Activated naive CD8-positive, alpha-beta T cell treated with anti-CD3 and anti-CD28 coated beads for 36 hours (primary cell): Measurements from ENCODE around the gene KLK15. TPM values are rescaled to one million over a fixed set of nuclear protein-coding genes. Genes with fewer than 3 reads are reported as not detected.

Experiments used
- DNase-seq: peaks from one replicate; pipeline ENCODE4 v3.0.0; 2021
- H3K27ac Mint-ChIP-seq: one replicate; pipeline ENCODE4 v1.8.0; 2022; ENCODE audit warnings: mild to moderate bottlenecking, moderate library complexity, mixed read lengths
- H3K27me3 Mint-ChIP-seq: one replicate; pipeline ENCODE4 v1.8.0; 2022; ENCODE audit warnings: mild to moderate bottlenecking, mixed read lengths
- H3K36me3 Mint-ChIP-seq: one replicate; pipeline ENCODE4 v1.8.0; 2021; ENCODE audit warnings: mild to moderate bottlenecking, mixed read lengths
- H3K4me1 Mint-ChIP-seq: one replicate; pipeline ENCODE4 v1.8.0; 2021; ENCODE audit warnings: mixed read lengths
- H3K4me3 Mint-ChIP-seq: one replicate; pipeline ENCODE4 v1.8.0; 2022; ENCODE audit warnings: mild to moderate bottlenecking, moderate library complexity, mixed read lengths
- H3K9me3 Mint-ChIP-seq: one replicate; pipeline ENCODE4 v1.8.0; 2022; ENCODE audit warnings: mixed read lengths
- total RNA-seq, 2 experiments: library from RNA; stranded (reverse); gene quantifications; one replicate each; pipeline ENCODE4 v1.2.3, GENCODE V29; 2021

Gene KLK15
- total RNA-seq, 2 experiments from 2014 or later: not detected

GRCh38 chr19:50857366-50857765, 24.0 kb upstream of the KLK15 start:
- no peak overlapping the region for H3K27ac Mint-ChIP-seq
- H3K4me3 Mint-ChIP-seq: no peak overlapping the region
- peaks cover 70% of the 10 kb centered on the region for H3K27me3 Mint-ChIP-seq
- no peaks in the 10 kb centered on the region for H3K36me3 Mint-ChIP-seq
- no peak for DNase-seq
- no peaks in the 10 kb centered on the region for H3K4me1 Mint-ChIP-seq
- H3K9me3 Mint-ChIP-seq: no peaks in the 10 kb centered on the region

- Mint-ChIP-seq H3K27ac (no peak within 1 kb of the TSS), H3K4me3 (no peak within 1 kb of the TSS), H3K36me3 (no peaks in the 10 kb centered on the region), H3K4me1 (no peaks in the 10 kb centered on the region), H3K27me3 (peaks cover 64% of the 10 kb centered on the region), H3K9me3 (no peaks in the 10 kb centered on the region)
- DNase-seq: no peak
These were observed 21.4 kb upstream of the KLK15 start, which contains the start of gene KLK3 for GRCh38 chr19:50854636-50855410. KLK3 (plus strand) TSS chr19:50854915; CDS start chr19:50854956, 41 bp downstream.

GRCh38 chr19:50851620-50852019, 18.2 kb upstream of the KLK15 start:
- Mint-ChIP-seq H3K9me3 (no peaks in the 10 kb centered on the region), H3K36me3 (no peaks in the 10 kb centered on the region), H3K4me3 (no peak overlapping the region), H3K4me1 (no peaks in the 10 kb centered on the region), H3K27me3 (peaks cover 45% of the 10 kb centered on the region), H3K27ac (no peak overlapping the region)
- no peak for DNase-seq

GRCh38 chr19:50850738-50851137, 17.4 kb upstream of the KLK15 start:
- no peak for DNase-seq
- Mint-ChIP-seq H3K36me3 (no peaks in the 10 kb centered on the region), H3K27ac (no peak overlapping the region), H3K9me3 (no peaks in the 10 kb centered on the region), H3K4me3 (no peak overlapping the region), H3K27me3 (peaks cover 37% of the 10 kb centered on the region), H3K4me1 (no peaks in the 10 kb centered on the region)

GRCh38 chr19:50844296-50844935, 11.0 kb upstream of the KLK15 start:
- Mint-ChIP-seq H3K27ac (no peak overlapping the region), H3K36me3 (no peaks in the 10 kb centered on the region), H3K4me3 (no peak overlapping the region), H3K27me3 (peaks cover 32% of the 10 kb centered on the region), H3K4me1 (no peaks in the 10 kb centered on the region), H3K9me3 (peaks cover 16% of the 10 kb centered on the region)
- DNase-seq: no peak

GRCh38 chr19:50843701-50844221, 10.4 kb upstream of the KLK15 start:
- Mint-ChIP-seq H3K27me3 (peaks cover 32% of the 10 kb centered on the region), H3K4me1 (no peaks in the 10 kb centered on the region), H3K27ac (no peak overlapping the region), H3K36me3 (no peaks in the 10 kb centered on the region), H3K9me3 (peaks cover 16% of the 10 kb centered on the region), H3K4me3 (no peak overlapping the region)
- no peak for DNase-seq

- no peak overlapping the region for H3K4me3 Mint-ChIP-seq
- no peak overlapping the region for H3K27ac Mint-ChIP-seq
- no peaks in the 10 kb centered on the region for H3K4me1 Mint-ChIP-seq
- H3K9me3 Mint-ChIP-seq: peaks cover 16% of the 10 kb centered on the region
- H3K36me3 Mint-ChIP-seq: no peaks in the 10 kb centered on the region
- H3K27me3 Mint-ChIP-seq: peaks cover 31% of the 10 kb centered on the region
- no peak for DNase-seq
These were observed 9.8 kb upstream of the KLK15 start for GRCh38 chr19:50843205-50843604.

GRCh38 chr19:50842130-50842529, 8.8 kb upstream of the KLK15 start:
- Mint-ChIP-seq H3K4me1 (no peaks in the 10 kb centered on the region), H3K36me3 (no peaks in the 10 kb centered on the region), H3K27ac (no peak overlapping the region), H3K9me3 (peaks cover 16% of the 10 kb centered on the region), H3K4me3 (no peak overlapping the region), H3K27me3 (peaks cover 41% of the 10 kb centered on the region)
- DNase-seq: no peak

- Mint-ChIP-seq H3K27me3 (peaks cover 49% of the 10 kb centered on the region), H3K4me3 (no peak overlapping the region), H3K4me1 (peaks cover 10% of the 10 kb centered on the region), H3K27ac (no peak overlapping the region), H3K9me3 (peaks cover 13% of the 10 kb centered on the region), H3K36me3 (no peaks in the 10 kb centered on the region)
- no peak for DNase-seq
These were observed 6.6 kb upstream of the KLK15 start for GRCh38 chr19:50839712-50840655.

- Mint-ChIP-seq H3K9me3 (peaks cover 5% of the 10 kb centered on the region), H3K27me3 (peaks cover 51% of the 10 kb centered on the region), H3K36me3 (no peaks in the 10 kb centered on the region), H3K4me3 (no peak overlapping the region), H3K27ac (no peak overlapping the region), H3K4me1 (peaks cover 10% of the 10 kb centered on the region)
- no peak for DNase-seq
These were observed 4.9 kb upstream of the KLK15 start for GRCh38 chr19:50838239-50838638.

GRCh38 chr19:50837300-50837699, 3.9 kb upstream of the KLK15 start:
- Mint-ChIP-seq H3K36me3 (no peaks in the 10 kb centered on the region), H3K4me1 (peaks cover 10% of the 10 kb centered on the region), H3K27ac (no peak overlapping the region), H3K9me3 (peaks cover 2% of the 10 kb centered on the region), H3K4me3 (no peak overlapping the region), H3K27me3 (peaks cover 59% of the 10 kb centered on the region)
- no peak for DNase-seq

GRCh38 chr19:50836543-50837195, 3.3 kb upstream of the KLK15 start:
- Mint-ChIP-seq H3K4me1 (peaks cover 10% of the 10 kb centered on the region), H3K36me3 (no peaks in the 10 kb centered on the region), H3K9me3 (peaks cover 2% of the 10 kb centered on the region), H3K27ac (peak overlapping the region; percentile 19), H3K27me3 (peaks cover 64% of the 10 kb centered on the region), H3K4me3 (peak overlapping the region; percentile 77)
- no peak for DNase-seq

GRCh38 chr19:50835785-50836542, 2.6 kb upstream of the KLK15 start:
- H3K36me3 Mint-ChIP-seq: no peaks in the 10 kb centered on the region

More at GRCh38 chr19:50835785-50836542, 2.6 kb upstream of the KLK15 start:
- H3K9me3 Mint-ChIP-seq: no peaks in the 10 kb centered on the region
- H3K4me3 Mint-ChIP-seq: peak overlapping the region; percentile 77
- DNase-seq: peak; percentile 84
- H3K4me1 Mint-ChIP-seq: peaks cover 10% of the 10 kb centered on the region
- peak overlapping the region; percentile 19 for H3K27ac Mint-ChIP-seq
- peaks cover 71% of the 10 kb centered on the region for H3K27me3 Mint-ChIP-seq
